ENCODE results near the gene LMO7. TPM values are rescaled to one million over a fixed set of nuclear protein-coding genes. Genes with fewer than 3 reads are reported as not detected.

Gene LMO7
- total RNA-seq, 2 experiments from 2014 or later, result 21.4 to 25.4 TPM

- no TSS peak for BruUV-seq (replicated peaks)
- Histone ChIP-seq H3K9me3 (ENCODE audit: low read length) (no peaks in the 10 kb centered on the region), H4K20me1 (ENCODE audit: insufficient read depth, low read length) (no peaks in the 10 kb centered on the region; the same call in 1 of the 2 replicates), H3K4me1 (ENCODE audit: insufficient read depth, low read length, poor library complexity, severe bottlenecking) (no peaks in the 10 kb centered on the region), H3K4me2 (ENCODE audit: low read length) (no peak overlapping the region), H2AFZ (ENCODE audit: low read length) (no peak overlapping the region), H3K4me3 (ENCODE audit: low read depth, low read length, poor library complexity, severe bottlenecking) (no peak overlapping the region), H3K9me2 (ENCODE audit: insufficient read depth, low read length) (no peaks in the 10 kb centered on the region), H3K27ac (ENCODE audit: low read depth, low read length, poor library complexity, severe bottlenecking) (no peak overlapping the region), H3K36me3 (ENCODE audit: insufficient read depth, low read length) (no peaks in the 10 kb centered on the region), H3K79me2 (ENCODE audit: insufficient read depth, low read depth, low read length) (no peaks in the 10 kb centered on the region)
- ChIA-PET POLR2A (no interaction called here), CTCF (ENCODE audit: unreplicated experiment) (no interaction called here)
- intact Hi-C loops (cut with micrococcal nuclease; ENCODE audit: unreplicated experiment), result no loop called here
- TF ChIP-seq EZH2phosphoT487 (IDR thresholded peaks at IDR 0.05; ENCODE audit: borderline replicate concordance, low read depth, low read length), result no peak
- TF ChIP-seq CTCF (conservative IDR thresholded peaks at IDR 0.05; ENCODE audit: low read length), result no peak
- no peak for DNase-seq (ENCODE audit: low spot score)
These were observed 175.7 kb downstream of the LMO7 start for GRCh38 chr13:75811841-75812240.

- H3K27ac ChIP-seq (ENCODE audit: low read depth, low read length, poor library complexity, severe bottlenecking), result no peak overlapping the region
- POLR2A ChIA-PET, result no interaction called here
- no peak for TF ChIP-seq CTCF (conservative IDR thresholded peaks at IDR 0.05; ENCODE audit: low read length)
- TF ChIP-seq EZH2phosphoT487 (IDR thresholded peaks at IDR 0.05; ENCODE audit: borderline replicate concordance, low read depth, low read length), result no peak
- DNase-seq (ENCODE audit: low spot score), result no peak
- H3K79me2 ChIP-seq (ENCODE audit: insufficient read depth, low read depth, low read length), result no peaks in the 10 kb centered on the region
- H3K36me3 ChIP-seq (ENCODE audit: insufficient read depth, low read length), result no peaks in the 10 kb centered on the region
- no peak overlapping the region for H2AFZ ChIP-seq (ENCODE audit: low read length)
- no TSS peak for BruUV-seq (replicated peaks)
- H3K9me2 ChIP-seq (ENCODE audit: insufficient read depth, low read length), result no peaks in the 10 kb centered on the region
- no peak overlapping the region for H3K4me2 ChIP-seq (ENCODE audit: low read length)
- no peak overlapping the region for H3K4me3 ChIP-seq (ENCODE audit: low read depth, low read length, poor library complexity, severe bottlenecking)
- intact Hi-C loops (cut with micrococcal nuclease; ENCODE audit: unreplicated experiment), result no loop called here
- no peaks in the 10 kb centered on the region; the same call in 1 of the 2 replicates for H4K20me1 ChIP-seq (ENCODE audit: insufficient read depth, low read length)
- no peaks in the 10 kb centered on the region for H3K4me1 ChIP-seq (ENCODE audit: insufficient read depth, low read length, poor library complexity, severe bottlenecking)
- CTCF ChIA-PET (ENCODE audit: unreplicated experiment), result no interaction called here
- no peaks in the 10 kb centered on the region for H3K9me3 ChIP-seq (ENCODE audit: low read length)
These were observed 176.6 kb downstream of the LMO7 start for GRCh38 chr13:75812751-75813181.

GRCh38 chr13:75813323-75813722, 177.2 kb downstream of the LMO7 start:
- intact Hi-C loops (cut with micrococcal nuclease; ENCODE audit: unreplicated experiment), result no loop called here
- Histone ChIP-seq H3K4me3 (ENCODE audit: low read depth, low read length, poor library complexity, severe bottlenecking) (no peak overlapping the region), H3K4me2 (ENCODE audit: low read length) (no peak overlapping the region), H4K20me1 (ENCODE audit: insufficient read depth, low read length) (no peaks in the 10 kb centered on the region; the same call in 1 of the 2 replicates), H2AFZ (ENCODE audit: low read length) (no peak overlapping the region), H3K9me3 (ENCODE audit: low read length) (no peaks in the 10 kb centered on the region), H3K9me2 (ENCODE audit: insufficient read depth, low read length) (no peaks in the 10 kb centered on the region), H3K27ac (ENCODE audit: low read depth, low read length, poor library complexity, severe bottlenecking) (no peak overlapping the region), H3K79me2 (ENCODE audit: insufficient read depth, low read depth, low read length) (no peaks in the 10 kb centered on the region), H3K4me1 (ENCODE audit: insufficient read depth, low read length, poor library complexity, severe bottlenecking) (no peaks in the 10 kb centered on the region), H3K36me3 (ENCODE audit: insufficient read depth, low read length) (no peaks in the 10 kb centered on the region)
- POLR2A ChIA-PET, result no interaction called here
- no TSS peak for BruUV-seq (replicated peaks)
- TF ChIP-seq CTCF (conservative IDR thresholded peaks at IDR 0.05; ENCODE audit: low read length) (no peak), EZH2phosphoT487 (IDR thresholded peaks at IDR 0.05; ENCODE audit: borderline replicate concordance, low read depth, low read length) (no peak)
- DNase-seq (ENCODE audit: low spot score), result no peak
- CTCF ChIA-PET (ENCODE audit: unreplicated experiment), result no interaction called here

All from OCI-LY7 (cell line).